ENCODE measurements around the gene EML1.

The EML1 gene

DNA sequence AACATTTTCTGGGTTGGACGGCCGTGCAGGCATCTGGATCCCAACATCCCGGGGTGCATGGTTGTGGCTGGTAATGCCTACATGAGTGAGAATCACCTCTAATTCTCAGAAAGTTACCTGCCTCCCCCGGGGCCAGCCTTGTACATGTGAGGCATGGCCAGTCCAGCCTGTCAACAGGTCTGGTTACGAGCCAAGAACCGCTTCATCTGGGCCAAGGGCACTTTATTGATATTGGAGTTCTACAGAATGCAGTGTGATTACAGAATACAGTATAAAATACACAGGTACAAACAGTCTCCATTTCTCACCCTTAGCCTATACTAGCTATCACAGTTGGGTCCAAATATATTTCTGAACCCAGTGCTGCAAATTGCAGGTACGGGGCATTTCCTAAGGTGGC is 187.1 kb downstream of the EML1 start:
- no peaks in the 10 kb centered on the region for H3K27me3 ChIP-seq (replicated peaks; ENCODE audit: control insufficient read depth, insufficient read depth, low read length, poor library complexity, severe bottlenecking)
- DNase-seq, result no peak
- no peak overlapping the region for H3K27ac ChIP-seq (ENCODE audit: insufficient read depth, low read length, poor library complexity, severe bottlenecking)
- no peak overlapping the region for H3K4me3 ChIP-seq (ENCODE audit: insufficient read depth, low read depth, low read length, poor library complexity, severe bottlenecking)
- H3K36me3 ChIP-seq (ENCODE audit: control insufficient read depth, insufficient read depth, low read length), result no peaks in the 10 kb centered on the region
- H3K9me3 ChIP-seq (ENCODE audit: control insufficient read depth, low read length), result no peaks in the 10 kb centered on the region
- H3K4me1 ChIP-seq (ENCODE audit: control insufficient read depth, insufficient read depth, low read length, poor library complexity, severe bottlenecking), result no peaks in the 10 kb centered on the region

- no peak for DNase-seq
- Histone ChIP-seq H3K27me3 (replicated peaks; ENCODE audit: control insufficient read depth, insufficient read depth, low read length, poor library complexity, severe bottlenecking) (no peaks in the 10 kb centered on the region), H3K4me3 (ENCODE audit: insufficient read depth, low read depth, low read length, poor library complexity, severe bottlenecking) (no peak overlapping the region), H3K4me1 (ENCODE audit: control insufficient read depth, insufficient read depth, low read length, poor library complexity, severe bottlenecking) (no peaks in the 10 kb centered on the region), H3K36me3 (ENCODE audit: control insufficient read depth, insufficient read depth, low read length) (no peaks in the 10 kb centered on the region), H3K9me3 (ENCODE audit: control insufficient read depth, low read length) (no peaks in the 10 kb centered on the region), H3K27ac (ENCODE audit: insufficient read depth, low read length, poor library complexity, severe bottlenecking) (no peak overlapping the region)
These were observed 188.6 kb downstream of the EML1 start for GRCh38 chr14:99981806-99982205.

DNA sequence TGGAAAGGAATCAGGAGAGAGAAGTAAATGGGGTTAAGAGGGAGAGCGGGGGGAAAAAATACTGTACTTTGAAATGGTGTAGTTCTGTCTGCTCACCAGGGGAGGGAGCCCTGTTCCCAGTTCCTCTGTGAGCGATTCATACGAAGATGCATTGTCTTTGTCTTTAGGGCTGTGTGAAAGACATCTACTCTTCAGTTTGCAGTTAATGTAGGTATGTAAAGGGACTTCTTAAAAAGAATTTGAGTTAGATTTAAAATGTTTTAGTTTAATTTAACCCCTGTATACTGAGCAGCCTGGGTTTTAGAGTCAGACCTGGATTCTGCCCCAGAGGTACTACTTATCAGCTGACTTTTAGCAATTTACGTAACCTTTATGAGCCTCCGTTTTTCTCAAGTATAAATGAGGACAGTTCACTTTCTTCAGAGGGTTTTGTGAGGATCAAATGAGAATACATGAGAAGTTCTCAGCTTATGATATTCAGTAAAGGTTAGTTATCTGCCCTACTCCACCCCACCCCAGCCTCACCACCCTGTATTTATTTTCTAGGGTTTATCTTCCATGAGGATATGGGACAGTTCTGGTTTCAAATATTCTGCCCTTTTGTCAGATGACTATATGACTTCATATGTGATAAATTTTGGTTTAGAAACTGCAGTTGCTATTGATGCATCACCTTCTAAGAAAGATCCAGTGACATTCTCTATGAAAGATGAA is 189.5 kb downstream of the EML1 start:
- Histone ChIP-seq H3K9me3 (ENCODE audit: control insufficient read depth, low read length) (no peaks in the 10 kb centered on the region), H3K27me3 (replicated peaks; ENCODE audit: control insufficient read depth, insufficient read depth, low read length, poor library complexity, severe bottlenecking) (no peaks in the 10 kb centered on the region), H3K27ac (ENCODE audit: insufficient read depth, low read length, poor library complexity, severe bottlenecking) (no peak overlapping the region), H3K4me1 (ENCODE audit: control insufficient read depth, insufficient read depth, low read length, poor library complexity, severe bottlenecking) (no peaks in the 10 kb centered on the region), H3K36me3 (ENCODE audit: control insufficient read depth, insufficient read depth, low read length) (no peaks in the 10 kb centered on the region), H3K4me3 (ENCODE audit: insufficient read depth, low read depth, low read length, poor library complexity, severe bottlenecking) (no peak overlapping the region)
- DNase-seq, result peak in 2 of 3 donors; percentile 30 to 45

GRCh38 chr14:99983251-99984015 is 190.2 kb downstream of the EML1 start:
- H3K27me3 ChIP-seq (replicated peaks; ENCODE audit: control insufficient read depth, insufficient read depth, low read length, poor library complexity, severe bottlenecking), result no peaks in the 10 kb centered on the region
- no peak for DNase-seq
- no peak overlapping the region for H3K4me3 ChIP-seq (ENCODE audit: insufficient read depth, low read depth, low read length, poor library complexity, severe bottlenecking)

DNA sequence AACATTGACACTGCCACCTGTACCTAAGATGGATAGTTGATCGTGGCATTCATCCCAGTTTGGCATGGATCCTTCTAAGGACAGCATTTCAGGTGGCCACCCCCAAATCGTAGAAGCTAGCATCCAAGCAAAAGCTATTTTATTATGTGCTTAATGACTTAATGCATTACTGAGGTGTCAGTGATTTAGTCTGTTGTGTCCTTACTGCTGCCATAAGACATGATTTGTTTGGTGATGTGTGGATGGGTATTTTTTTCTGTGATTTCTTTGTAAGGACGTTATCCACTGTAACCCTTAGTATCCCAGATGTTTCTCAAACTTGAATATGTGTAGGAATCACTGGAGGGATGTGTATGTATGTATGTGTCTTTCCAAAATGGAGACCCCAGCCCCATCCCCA is 190.8 kb downstream of the EML1 start:
- H3K4me3 ChIP-seq (ENCODE audit: insufficient read depth, low read depth, low read length, poor library complexity, severe bottlenecking), result no peak overlapping the region
- H3K4me1 ChIP-seq (ENCODE audit: control insufficient read depth, insufficient read depth, low read length, poor library complexity, severe bottlenecking), result no peaks in the 10 kb centered on the region
- H3K27ac ChIP-seq (ENCODE audit: insufficient read depth, low read length, poor library complexity, severe bottlenecking), result no peak overlapping the region
- H3K27me3 ChIP-seq (replicated peaks; ENCODE audit: control insufficient read depth, insufficient read depth, low read length, poor library complexity, severe bottlenecking), result no peaks in the 10 kb centered on the region
- no peaks in the 10 kb centered on the region for H3K36me3 ChIP-seq (ENCODE audit: control insufficient read depth, insufficient read depth, low read length)
- H3K9me3 ChIP-seq (ENCODE audit: control insufficient read depth, low read length), result no peaks in the 10 kb centered on the region
- no peak for DNase-seq

More at GRCh38 chr14:99983251-99984015, 190.2 kb downstream of the EML1 start:
- H3K4me1 ChIP-seq (ENCODE audit: control insufficient read depth, insufficient read depth, low read length, poor library complexity, severe bottlenecking), result no peaks in the 10 kb centered on the region
- H3K27ac ChIP-seq (ENCODE audit: insufficient read depth, low read length, poor library complexity, severe bottlenecking), result no peak overlapping the region
- no peaks in the 10 kb centered on the region for H3K36me3 ChIP-seq (ENCODE audit: control insufficient read depth, insufficient read depth, low read length)
- no peaks in the 10 kb centered on the region for H3K9me3 ChIP-seq (ENCODE audit: control insufficient read depth, low read length)

GRCh38 chr14:99986396-99986795 is 193.2 kb downstream of the EML1 start:
- Histone ChIP-seq H3K9me3 (ENCODE audit: control insufficient read depth, low read length) (no peaks in the 10 kb centered on the region), H3K36me3 (ENCODE audit: control insufficient read depth, insufficient read depth, low read length) (no peaks in the 10 kb centered on the region), H3K4me3 (ENCODE audit: insufficient read depth, low read depth, low read length, poor library complexity, severe bottlenecking) (no peak overlapping the region), H3K27me3 (replicated peaks; ENCODE audit: control insufficient read depth, insufficient read depth, low read length, poor library complexity, severe bottlenecking) (no peaks in the 10 kb centered on the region), H3K27ac (ENCODE audit: insufficient read depth, low read length, poor library complexity, severe bottlenecking) (no peak overlapping the region), H3K4me1 (ENCODE audit: control insufficient read depth, insufficient read depth, low read length, poor library complexity, severe bottlenecking) (no peaks in the 10 kb centered on the region)
- DNase-seq, result no peak

- H3K9me3 ChIP-seq (ENCODE audit: control insufficient read depth, low read length), result no peaks in the 10 kb centered on the region
- no peaks in the 10 kb centered on the region for H3K4me1 ChIP-seq (ENCODE audit: control insufficient read depth, insufficient read depth, low read length, poor library complexity, severe bottlenecking)
- DNase-seq, result no peak
- H3K27me3 ChIP-seq (replicated peaks; ENCODE audit: control insufficient read depth, insufficient read depth, low read length, poor library complexity, severe bottlenecking), result no peaks in the 10 kb centered on the region
- H3K36me3 ChIP-seq (ENCODE audit: control insufficient read depth, insufficient read depth, low read length), result no peaks in the 10 kb centered on the region
- no peak overlapping the region for H3K27ac ChIP-seq (ENCODE audit: insufficient read depth, low read length, poor library complexity, severe bottlenecking)
- H3K4me3 ChIP-seq (ENCODE audit: insufficient read depth, low read depth, low read length, poor library complexity, severe bottlenecking), result no peak overlapping the region
These were observed 195.8 kb downstream of the EML1 start for GRCh38 chr14:99989032-99989431.

DNA sequence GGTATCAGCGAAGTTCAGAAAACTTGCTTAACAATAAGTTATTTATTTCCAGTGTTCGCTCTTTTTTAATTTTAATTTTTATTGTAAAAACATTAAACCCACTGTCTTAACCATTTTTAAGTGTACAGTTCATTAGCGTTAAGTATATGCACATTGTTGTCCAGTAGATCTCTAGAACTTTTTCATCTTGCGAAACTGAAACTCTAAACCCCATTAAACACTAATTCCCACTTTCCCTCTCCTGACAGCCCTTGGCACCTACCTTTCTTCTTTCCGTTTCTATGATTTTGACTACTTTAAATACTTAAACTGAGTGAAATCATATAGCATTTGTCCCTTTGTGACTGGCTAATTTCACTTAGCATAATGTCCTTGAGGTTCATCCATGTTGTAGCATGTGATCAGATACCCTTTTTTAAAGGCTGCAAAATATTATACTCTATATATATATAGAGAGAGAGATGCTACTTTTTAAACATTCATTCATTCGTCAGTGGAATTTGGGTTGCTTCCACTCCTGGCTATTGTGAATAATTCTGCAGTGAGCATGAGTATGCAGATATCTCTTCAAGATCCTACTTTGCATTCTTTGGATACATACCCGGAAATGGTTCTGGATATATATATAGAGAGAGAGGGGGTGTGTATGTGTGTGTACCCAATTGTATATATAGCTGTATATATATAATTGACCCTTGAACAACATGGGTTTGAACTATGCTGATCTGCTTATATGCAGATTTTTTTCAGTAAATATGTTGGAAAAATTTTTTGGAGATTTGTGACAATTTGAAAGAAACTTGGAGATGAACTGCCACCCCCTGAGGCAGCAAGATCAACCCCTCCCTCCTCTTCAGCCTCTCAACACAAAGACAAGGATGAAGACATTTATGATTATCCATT is 197.3 kb downstream of the EML1 start:
- Histone ChIP-seq H3K4me3 (ENCODE audit: insufficient read depth, low read depth, low read length, poor library complexity, severe bottlenecking) (no peak overlapping the region), H3K27me3 (replicated peaks; ENCODE audit: control insufficient read depth, insufficient read depth, low read length, poor library complexity, severe bottlenecking) (no peaks in the 10 kb centered on the region), H3K27ac (ENCODE audit: insufficient read depth, low read length, poor library complexity, severe bottlenecking) (no peak overlapping the region), H3K36me3 (ENCODE audit: control insufficient read depth, insufficient read depth, low read length) (no peaks in the 10 kb centered on the region), H3K4me1 (ENCODE audit: control insufficient read depth, insufficient read depth, low read length, poor library complexity, severe bottlenecking) (no peaks in the 10 kb centered on the region), H3K9me3 (ENCODE audit: control insufficient read depth, low read length) (no peaks in the 10 kb centered on the region)
- no peak for DNase-seq

- Histone ChIP-seq H3K4me3 (ENCODE audit: insufficient read depth, low read depth, low read length, poor library complexity, severe bottlenecking) (no peak overlapping the region), H3K36me3 (ENCODE audit: control insufficient read depth, insufficient read depth, low read length) (no peaks in the 10 kb centered on the region), H3K27ac (ENCODE audit: insufficient read depth, low read length, poor library complexity, severe bottlenecking) (no peak overlapping the region), H3K27me3 (replicated peaks; ENCODE audit: control insufficient read depth, insufficient read depth, low read length, poor library complexity, severe bottlenecking) (no peaks in the 10 kb centered on the region), H3K4me1 (ENCODE audit: control insufficient read depth, insufficient read depth, low read length, poor library complexity, severe bottlenecking) (no peaks in the 10 kb centered on the region), H3K9me3 (ENCODE audit: control insufficient read depth, low read length) (no peaks in the 10 kb centered on the region)
- no peak for DNase-seq
These were observed 198.1 kb downstream of the EML1 start for GRCh38 chr14:99991331-99991730.
